ENCODE measurements around the gene MGAT4D. TPM values are rescaled to one million over a fixed set of nuclear protein-coding genes. Genes with fewer than 3 reads are reported as not detected.
A peak's percentile ranks its signal among the peaks of the same experiment; 100 is the strongest.
"Not testable (repeated sequence)": the region's sequence is repeated elsewhere in the genome, so short reads cannot be mapped to it uniquely, and the experiment has no call there.

The MGAT4D gene
- polyA plus RNA-seq (ENCODE audit: insufficient read length in 12 of 12): not detected
- long read RNA-seq, donor 1: 0 reads
- long read RNA-seq, donor 2: 0 reads
- long read RNA-seq, donor 3: 0 reads
- long read RNA-seq, donor 4: 0 reads
- long read RNA-seq, donor 5: 0 reads
- long read RNA-seq, donor 6: 0 reads
- long read RNA-seq, donor 7: 0 reads
- long read RNA-seq, donor 8: 0 reads
- long read RNA-seq, donor 9: 0 reads
- long read RNA-seq, donor 10: 0 reads
- long read RNA-seq, donor 11: 0 reads

- DNase-seq: no peak
Observed at GRCh38 chr4:140497747-140498636, at the start of gene MGAT4D. MGAT4D (minus strand) TSS chr4:140498293; CDS start chr4:140498222, 71 bp downstream.

DNA sequence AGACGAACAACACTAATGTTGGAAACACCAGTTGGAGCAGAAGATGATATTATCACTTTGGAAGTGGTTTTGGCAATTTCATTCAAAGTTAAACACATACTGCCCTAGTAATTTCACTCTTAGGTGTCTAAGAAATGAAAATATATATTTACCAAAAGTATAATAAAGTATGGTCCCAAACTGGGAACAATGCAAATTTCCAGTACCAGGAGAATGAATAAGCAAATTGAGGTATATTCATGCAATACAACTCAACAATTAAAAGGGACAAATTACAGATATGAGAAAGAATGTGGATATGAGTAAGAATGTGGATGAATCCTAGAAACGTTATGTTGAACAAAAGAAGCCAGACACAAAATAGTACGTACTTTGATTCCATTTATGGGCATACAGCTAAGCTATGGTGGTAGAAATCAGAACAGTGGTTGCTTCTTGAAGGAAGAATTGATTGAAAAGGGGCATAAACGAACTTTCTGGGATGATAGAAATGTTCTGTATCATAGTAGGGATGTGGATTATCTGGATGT is 35.9 kb upstream of the MGAT4D start:
- DNase-seq: no peak

GRCh38 chr4:140529434-140529833 is 31.3 kb upstream of the MGAT4D start:
- DNase-seq: no peak

GRCh38 chr4:140523857-140524742 is 26.0 kb upstream of the MGAT4D start, which contains the start of gene ELMOD2:
ELMOD2 (plus strand) TSS chr4:140524168; CDS start chr4:140525429, 1,261 bp downstream.
- DNase-seq: peak; percentile 97

DNA sequence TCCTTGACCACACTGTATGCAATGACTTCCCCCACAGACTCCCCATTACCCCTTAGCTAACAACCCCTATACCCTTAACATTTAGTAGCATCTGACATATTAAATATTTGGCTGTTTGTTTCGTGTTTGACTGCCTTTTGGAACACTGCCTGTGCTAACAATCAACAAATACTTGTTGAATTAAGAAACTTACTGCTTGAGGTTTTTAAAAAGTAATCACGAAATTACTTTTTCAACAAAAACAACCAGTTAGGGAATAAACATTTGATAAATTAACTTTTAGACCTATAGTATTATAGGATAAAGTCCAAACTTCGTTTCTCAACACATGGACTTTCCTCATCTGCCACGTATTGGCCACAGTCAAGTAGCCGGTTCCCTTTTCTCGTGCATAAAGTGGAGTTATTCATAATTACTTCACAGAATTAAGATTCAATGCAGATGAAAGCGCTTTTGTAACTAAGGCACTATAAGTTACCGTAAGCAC is 25.3 kb upstream of the MGAT4D start:
- DNase-seq: no peak

DNA sequence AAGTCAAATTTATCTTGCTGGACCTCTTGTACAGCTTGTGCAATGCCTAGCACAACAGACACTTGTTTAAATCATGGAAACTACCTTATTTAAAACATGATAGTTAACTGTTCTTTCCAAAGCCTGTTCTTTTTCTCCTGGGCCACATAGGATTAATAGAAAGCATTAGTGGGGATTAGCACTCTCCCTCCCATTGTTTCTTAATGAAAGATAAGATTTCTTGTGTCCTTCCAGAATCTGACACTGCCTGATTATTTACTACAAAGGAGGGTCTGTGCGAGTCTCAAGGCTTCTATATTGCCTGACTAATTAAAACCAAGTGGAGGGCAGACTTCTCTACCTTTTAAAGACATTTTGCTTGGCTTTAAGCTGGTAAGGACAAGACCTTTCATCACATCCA is 17.3 kb upstream of the MGAT4D start:
- no peak for DNase-seq

GRCh38 chr4:140513765-140514164 is 15.7 kb upstream of the MGAT4D start:
- DNase-seq: not testable (repeated sequence)

GRCh38 chr4:140504261-140504660 is 6.2 kb upstream of the MGAT4D start:
- DNase-seq: no peak

- DNase-seq: no peak
Observed at GRCh38 chr4:140499391-140499790, 1.3 kb upstream of the MGAT4D start.

- DNase-seq: no peak
Observed at GRCh38 chr4:140497405-140497746, 717 bp downstream of the MGAT4D start.

DNA sequence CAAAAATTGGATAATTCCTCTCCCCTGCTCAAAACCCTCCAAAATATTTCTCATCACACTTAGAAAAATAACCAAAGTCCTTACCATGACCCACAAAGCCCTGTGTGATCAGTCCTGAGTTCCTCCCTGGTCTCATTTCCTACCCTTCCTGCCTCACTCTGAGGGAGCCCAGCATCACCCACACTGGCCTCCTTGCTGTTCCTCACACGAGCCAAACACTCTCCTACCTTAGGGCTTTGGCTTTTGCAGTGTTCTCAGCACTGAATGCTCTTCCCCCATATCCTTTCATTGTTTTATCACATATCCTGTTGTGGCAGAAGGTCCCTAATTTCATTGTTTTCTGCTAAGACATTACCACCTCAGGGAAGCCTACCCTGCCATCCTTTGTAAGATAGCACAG is 12.2 kb downstream of the MGAT4D start:
- DNase-seq: no peak

GRCh38 chr4:140483445-140483844 is 14.6 kb downstream of the MGAT4D start:
- no peak for DNase-seq

- DNase-seq: no peak
Observed at GRCh38 chr4:140472156-140472555, 25.9 kb downstream of the MGAT4D start.

DNA sequence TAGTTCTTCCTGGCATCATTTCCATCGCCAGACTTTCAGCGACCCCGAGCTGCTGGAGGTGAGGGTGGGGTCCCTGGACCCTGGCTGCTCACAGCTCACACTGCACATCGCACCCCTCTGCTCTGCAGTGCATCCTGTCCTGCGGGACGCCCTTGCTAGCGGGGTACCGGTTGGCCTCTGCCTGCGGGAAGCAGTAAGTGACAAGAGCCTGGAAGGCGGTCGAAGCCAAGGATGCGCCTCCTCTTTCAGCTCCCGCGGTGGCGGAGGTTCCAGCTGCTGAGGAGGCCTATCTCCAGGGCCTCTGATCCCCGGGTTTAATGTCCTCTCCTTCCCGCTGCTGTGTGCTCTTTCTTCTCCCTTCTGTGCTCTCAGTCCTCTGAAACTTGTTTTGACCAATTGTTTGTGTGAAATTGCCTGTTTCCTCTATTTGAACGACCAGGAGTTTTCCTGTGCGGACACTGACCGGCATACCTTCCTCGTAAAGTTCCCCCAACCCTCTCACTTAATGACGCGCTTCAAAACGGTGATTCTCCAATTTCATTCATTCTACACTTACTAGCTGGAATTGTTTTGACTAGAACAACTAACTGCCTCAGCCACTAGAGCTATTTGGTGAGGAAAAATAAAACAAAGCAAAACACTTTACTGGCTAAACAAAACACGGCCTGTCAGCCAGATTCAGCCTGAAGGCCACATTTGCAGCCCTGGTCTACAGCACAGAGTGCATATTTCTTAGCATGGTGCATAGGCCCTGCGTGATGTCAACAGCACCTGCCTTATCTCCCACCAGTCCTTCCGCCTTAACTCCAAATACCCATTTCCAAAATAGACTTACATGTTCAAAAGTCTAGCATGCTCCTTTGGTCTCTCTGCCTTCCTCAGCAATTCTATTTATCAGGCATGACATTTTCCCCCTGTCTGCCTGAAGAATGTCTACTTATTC is 28.0 kb downstream of the MGAT4D start:
- DNase-seq: no peak

DNA sequence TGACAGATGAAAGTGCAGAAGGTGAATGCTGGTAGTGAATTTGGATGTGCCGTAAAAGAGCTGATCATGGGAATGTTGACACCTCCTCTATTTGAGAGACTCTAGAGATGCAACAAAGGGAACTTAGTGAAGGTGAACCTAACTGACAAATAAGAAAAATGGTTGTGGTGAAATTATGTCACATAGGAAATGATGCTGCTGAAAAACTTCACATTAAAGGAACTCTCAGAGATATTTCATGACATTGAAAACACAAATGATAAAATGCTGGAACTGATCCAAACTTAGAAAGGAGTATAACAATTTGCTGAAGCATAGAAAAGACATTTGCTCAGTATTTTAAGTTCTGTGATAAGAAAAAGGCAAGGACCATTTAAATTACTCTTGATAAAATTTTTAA is 31.9 kb downstream of the MGAT4D start:
- no peak for DNase-seq

DNA sequence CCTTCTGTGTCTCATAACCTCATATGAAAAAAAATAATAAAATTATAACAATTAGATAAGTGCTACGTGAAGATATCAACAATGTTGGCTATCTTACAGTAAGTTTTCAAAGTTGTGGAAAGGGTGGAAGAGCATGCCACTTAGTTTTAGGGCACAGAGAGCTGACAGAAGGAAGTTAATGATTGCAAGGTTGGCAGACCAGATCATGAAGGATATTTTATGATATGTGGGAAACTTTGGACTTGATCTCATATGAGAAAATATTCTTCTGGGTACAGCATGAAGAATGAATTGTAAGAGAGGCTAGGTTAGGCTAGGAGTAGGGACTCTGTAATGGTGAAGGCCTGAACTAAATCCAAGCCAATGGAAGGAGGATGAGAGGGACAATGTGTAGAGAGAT is 34.5 kb downstream of the MGAT4D start:
- no peak for DNase-seq

- DNase-seq: no peak
Observed at GRCh38 chr4:140463182-140463581, 34.9 kb downstream of the MGAT4D start.

DNA sequence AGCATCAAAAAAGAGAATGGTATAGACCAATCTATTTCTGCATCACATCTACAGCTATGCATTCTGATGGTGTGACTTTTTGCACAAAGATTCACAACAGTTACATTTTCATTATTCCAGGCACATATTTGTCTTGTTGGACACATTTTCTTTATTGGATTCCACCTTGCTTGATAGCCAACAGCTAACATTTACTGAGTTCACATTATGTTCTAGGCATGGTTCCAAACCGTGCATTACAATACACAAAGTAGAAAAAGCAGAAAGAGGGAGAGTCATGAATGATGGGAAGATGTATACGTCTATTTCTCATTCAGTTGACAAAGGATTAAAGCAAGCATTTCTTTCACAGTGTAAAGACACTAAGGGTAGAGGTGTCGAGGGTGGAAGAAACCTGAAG is 47.7 kb downstream of the MGAT4D start:
- DNase-seq: no peak

GRCh38 chr4:140448830-140449229 is 49.3 kb downstream of the MGAT4D start:
- DNase-seq: no peak

- DNase-seq: no peak
Observed at GRCh38 chr4:140448162-140448561, 49.9 kb downstream of the MGAT4D start.

GRCh38 chr4:140444347-140444746 is 53.7 kb downstream of the MGAT4D start:
- DNase-seq: not testable (repeated sequence)

Data from muscle of arm (tissue), 14 donors.